ENCODE results near the gene RAPGEF2. TPM values are rescaled to one million over a fixed set of nuclear protein-coding genes. Genes with fewer than 3 reads are reported as not detected.
"Not testable (repeated sequence)": the region's sequence is repeated elsewhere in the genome, so short reads cannot be mapped to it uniquely, and the experiment has no call there.

RAPGEF2 gene
- total RNA-seq, 1 donor from 2014 or later, result 49.3 TPM

DNA sequence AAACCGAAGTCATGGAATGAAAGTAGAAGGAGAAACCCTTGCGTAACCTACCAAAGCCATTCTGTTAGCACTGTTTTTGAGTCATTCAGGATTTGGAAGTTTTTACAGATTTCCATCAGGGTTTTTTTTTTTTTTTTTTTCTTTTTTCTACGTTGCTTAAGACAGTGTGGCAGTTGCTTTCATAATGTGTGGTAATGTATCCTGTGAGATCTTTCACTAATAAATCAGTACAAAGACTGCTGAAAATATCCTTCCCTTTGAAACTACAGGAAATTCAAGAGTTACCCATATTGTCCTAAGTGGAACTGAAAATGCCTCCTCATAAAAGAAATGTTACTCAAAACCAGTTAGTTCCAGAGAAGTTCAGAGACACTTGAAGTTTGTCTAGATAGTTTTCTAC is 137.8 kb downstream of the RAPGEF2 start:
- DNase-seq, result no peak

DNA sequence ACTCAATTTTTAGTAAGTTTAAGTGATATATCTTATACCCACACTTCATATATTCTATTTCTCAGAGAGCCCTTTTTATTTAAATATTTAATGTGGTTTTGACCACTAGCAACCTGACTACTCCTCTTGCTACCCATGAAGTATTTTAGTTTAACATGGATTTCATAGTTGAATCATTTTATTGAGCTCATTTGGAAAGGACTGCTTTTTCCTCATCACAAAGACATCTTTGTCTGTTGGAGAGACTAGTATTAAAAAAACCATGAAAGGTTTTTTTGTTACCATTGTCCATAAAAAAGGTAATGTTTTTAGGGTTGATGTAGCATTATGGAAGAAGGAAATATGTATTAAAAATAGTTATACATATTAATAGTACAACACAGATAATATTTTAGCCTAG is 139.5 kb downstream of the RAPGEF2 start:
- no peak for DNase-seq

DNA sequence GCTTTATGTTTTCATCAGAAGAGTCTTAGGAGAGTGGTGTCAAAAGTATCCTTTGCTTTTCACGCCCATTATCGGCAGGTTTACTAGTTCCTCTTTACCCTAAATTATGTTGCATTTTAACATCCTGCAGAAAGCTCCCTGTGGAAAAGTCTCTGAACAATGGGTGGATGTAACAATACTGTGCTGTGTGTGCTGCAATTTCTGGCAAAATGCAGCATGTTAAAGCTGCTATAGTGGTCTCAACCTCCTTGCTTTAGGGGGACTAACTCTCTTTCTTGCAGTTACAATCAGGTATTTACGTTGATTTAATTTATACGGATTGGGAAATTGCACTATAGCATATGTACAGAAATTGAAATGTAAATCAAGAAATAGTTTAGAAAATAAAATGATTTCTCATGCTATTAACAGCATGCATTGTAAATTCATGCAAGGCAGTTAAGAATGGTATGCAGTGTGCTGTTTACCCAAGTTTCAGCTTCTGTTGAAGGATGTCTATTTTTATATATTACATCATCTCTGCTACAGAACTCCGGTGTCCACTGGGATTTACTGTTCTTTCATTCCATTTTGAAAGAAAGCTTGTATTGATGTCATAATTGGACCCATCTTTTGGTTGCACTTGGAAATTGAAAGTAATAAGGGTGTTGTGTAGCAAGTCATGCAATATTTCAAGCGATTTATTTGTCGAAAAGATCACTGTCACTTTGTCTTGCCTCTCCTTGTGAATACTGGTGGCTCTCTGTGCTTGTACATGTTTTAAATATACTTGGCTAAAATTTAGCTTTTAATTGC is 145.7 kb downstream of the RAPGEF2 start:
- DNase-seq, result peak; percentile 86

DNA sequence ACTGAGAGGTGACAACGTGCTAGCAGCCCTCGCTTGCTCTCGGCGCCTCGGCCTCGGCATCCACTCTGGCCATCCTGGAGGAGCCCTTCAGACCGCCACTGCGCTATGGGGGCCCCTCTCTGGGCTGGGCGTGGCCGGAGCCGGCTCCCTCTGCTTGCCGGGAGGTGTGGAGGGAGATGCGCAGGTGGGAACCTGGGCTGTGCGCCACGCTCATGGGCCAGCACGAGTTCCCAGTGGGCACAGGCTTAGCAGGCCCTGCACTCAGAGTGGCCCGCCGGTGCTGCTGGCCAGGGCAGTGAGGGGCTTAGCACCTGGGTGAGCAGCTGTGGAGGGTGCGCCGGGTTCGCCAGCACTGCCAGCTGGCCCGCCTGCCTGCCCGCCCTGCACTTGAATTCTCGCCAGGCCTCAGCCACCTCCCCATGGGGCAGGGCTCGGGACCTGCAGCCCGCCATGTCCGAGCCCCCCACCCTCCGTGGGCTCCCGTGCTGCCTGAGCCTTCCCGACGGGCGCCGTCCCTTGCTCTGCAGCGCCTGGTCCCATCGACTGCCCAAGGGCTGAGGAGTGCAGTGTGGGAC is 148.0 kb downstream of the RAPGEF2 start:
- no peak for DNase-seq

DNA sequence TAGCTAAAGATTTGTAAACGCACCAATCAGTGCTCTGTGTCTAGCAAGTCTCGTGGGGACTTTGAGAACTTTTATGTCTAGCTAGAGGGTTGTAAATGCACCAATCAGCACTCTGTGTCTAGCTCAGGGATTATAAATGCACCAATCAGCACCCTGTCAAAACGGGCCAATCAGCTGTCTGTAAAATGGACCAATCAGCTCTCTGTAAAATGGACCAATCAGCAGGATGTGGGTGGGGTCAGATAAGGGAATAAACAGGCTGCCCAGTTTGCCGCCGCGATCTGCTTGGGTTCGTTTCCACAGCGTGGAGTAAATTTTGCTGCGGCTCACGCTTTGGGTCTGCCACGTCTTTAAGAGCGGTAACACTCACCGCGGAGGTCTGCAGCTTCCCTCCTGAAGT is 148.7 kb downstream of the RAPGEF2 start:
- DNase-seq, result not testable (repeated sequence)

DNA sequence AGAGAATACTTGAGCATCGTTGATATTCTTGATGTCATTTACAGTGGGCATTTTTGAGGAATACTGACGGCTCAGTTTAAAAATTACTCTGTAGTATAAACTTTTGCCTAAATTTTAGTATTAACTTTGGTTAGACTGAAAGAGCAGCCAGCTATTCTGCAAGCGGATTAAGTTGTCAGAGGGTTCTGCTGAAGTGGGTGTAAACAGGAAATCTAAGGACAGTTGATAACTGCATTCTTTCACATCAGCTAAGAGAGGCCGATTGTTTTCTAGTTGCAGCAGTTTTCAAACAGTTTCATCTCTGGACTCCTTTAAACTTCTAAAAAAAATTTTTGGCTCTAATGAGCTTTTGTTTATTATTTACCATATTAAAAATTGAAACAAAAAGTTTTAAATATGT is 149.6 kb downstream of the RAPGEF2 start:
- peak; percentile 27 for DNase-seq

DNA sequence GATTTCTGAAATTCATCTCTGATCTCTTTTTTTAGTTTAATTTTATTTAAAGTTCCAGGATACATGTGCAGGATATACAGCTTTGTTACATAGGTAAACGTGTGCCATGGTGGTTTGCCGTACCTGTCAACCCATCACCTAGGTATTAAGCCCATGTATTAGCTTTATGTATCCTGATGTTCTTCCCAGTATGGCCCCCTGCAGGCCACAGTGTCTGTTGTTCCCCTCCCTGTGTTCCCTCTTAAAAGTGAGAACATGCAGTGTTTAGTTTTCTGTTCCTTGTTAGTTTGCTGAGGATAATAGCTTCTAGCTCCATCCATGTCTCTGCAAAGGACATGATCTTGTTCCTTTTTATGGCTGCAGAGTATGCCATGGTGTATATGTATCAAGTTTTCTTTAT is 153.2 kb downstream of the RAPGEF2 start:
- no peak for DNase-seq

DNA sequence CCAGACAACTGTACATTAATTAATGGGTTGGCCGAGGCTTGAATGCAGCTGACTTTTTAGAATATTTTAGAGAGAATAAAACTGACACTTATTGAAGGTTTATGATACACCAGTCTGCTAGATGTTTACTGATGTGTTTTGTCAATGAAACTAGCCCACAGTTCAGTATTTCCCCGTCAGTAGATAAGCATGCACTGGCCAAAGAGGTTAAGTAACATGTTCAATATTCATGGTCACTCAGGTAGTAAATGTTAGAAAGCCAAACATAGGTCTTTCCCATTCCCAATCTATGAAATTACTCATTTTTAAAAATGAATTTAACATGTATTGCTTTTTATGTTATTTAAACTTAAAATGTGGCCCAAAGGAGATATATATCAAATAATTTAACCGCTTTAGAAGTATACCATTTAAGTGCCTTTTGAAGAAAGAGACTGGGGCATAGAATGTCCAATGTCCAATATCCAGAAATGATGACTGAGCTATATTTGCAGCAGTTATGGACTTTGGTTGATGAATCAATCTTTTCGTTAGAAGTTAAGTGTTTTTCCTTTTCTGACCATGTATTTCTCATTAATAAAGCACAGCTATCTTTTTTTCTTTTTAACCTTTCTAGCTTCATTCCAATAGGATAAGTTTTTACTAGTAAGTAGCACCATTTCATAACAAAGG is 156.1 kb downstream of the RAPGEF2 start:
- no peak for DNase-seq

DNA sequence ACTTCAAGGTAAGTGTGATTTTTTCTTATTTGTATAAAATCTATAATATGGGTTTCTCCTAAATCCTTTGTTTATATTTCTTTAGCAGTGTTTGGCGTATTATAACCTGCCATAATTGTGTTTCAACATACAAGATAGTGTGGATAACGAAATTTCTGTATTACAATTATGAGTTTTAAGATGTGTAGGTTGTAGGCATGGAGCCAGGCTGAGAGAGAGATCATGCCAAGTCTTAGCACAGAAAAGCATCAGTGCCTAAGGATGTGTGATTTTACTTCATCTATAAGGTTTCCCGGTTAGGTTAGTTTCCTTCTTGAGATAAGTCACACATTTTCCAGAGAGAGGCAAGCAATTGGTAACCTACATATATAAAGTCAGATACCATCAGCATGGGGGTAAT is 161.2 kb downstream of the RAPGEF2 start:
- DNase-seq, result no peak

DNA sequence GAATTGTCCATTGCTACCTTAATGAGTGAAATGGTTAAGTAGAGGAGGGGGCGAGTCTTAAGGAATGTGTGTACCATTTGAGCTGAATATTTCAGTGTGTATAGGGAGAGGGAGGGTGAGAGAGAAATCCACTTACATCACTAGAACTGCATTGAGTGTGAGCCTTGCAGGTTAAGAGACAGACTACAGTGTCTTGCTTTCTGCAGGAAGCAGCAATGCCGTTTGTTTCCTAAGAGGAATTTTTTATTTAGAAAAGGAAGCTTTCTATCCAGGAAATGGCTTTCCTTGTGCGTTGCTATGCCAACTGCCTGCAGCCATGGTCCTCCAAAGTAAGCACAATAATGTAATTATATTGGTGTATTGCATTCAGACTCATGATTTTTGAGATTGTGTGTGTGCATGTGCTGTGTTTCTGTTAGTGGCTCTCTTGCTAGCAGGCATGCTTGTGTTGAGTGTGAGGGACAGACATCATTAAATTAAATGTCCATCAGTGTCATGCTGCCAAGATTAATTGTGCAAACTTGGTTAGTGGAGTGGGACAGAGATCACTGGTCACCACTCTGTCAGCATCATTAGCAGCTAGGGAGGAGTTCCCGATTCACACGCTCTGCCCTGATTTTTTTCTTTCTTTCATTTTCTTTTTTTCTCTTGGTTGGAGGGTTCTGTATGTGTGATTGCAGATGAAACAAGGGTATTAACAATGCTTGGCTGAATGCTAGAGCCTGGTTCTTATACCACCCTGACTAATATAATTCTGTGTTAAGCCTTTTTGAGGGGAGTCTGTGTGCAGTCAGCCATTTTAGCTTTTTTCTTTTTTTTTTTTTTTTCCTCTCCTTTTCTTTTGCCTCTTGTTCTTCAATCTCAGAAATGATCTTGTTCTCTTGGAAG is 164.3 kb downstream of the RAPGEF2 start:
- DNase-seq, result peak; percentile 68

DNA sequence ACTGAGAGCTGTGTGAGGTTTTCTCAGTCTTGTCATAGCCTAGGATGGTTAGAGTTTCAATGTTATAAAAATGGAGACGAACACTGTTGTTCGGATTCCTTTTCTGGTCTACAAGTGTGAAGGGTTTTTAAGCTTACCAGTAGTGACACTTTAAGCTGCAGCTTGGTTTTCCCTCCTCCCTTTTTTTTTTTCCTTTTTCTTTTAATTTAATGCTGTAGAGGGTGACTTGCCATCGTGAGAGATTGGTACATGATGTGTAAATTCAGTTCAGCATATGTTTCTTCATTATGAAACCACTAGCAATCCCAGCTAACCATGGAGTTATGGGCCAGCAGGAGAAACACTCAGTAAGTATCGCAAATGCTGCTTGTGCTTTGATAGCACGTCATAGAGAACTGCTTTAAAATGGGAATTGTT is 165.0 kb downstream of the RAPGEF2 start:
- no peak for DNase-seq

DNA sequence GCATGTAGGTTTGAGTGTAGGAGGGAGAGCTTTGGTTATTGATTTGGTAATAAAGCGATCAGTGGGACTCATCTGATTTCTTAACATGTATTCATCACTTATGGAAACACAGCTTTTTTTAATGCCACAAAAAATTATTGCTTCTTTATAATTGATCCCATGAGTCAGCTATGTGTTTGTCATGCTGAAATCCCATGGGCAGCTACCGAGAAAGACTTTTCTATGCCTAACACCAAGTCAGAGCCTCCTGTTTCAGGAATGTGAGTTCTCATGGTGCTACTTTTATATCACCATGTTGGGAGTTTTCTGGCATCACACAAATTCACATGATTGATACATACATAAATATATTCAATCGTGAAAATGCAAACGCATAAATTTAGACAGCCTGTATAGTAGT is 165.7 kb downstream of the RAPGEF2 start:
- DNase-seq, result no peak

DNA sequence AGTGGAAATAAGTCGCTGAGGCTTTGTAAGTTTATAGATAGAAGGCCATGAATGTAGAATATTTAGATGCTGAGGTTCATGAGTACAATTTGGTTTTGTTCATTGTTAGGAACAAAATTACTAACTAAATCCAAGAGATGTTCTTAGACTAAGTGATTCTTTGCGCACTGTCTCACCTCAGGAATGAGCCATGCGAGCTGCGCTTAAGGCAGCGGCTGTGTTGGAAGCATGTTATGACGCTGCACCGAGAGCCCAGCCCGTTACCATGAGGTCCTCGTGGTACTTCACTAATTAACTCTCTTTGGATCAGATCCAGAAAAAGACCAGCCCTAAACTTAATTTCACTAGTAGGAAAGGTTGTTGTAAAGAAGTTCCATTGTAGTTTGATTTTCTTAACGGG is 166.2 kb downstream of the RAPGEF2 start:
- no peak for DNase-seq

DNA sequence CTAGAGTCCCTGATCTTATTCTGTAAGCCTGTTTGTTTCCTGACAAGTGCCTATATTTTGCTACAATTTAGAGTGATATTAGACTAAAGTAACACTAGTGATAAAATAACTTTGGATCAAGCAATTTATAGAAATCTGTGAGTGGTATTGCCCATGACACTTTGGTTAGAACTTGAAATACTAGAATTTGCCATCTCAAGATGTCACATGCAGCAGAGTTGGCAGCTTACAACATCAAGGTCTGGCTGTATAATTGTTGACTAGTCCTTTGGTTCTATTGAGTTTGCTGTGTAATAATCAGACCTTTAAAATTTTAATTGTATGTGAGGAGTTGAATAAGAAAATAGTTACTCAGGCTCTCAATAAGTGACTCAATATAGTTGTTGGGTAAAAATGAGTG is 167.1 kb downstream of the RAPGEF2 start:
- no peak for DNase-seq

DNA sequence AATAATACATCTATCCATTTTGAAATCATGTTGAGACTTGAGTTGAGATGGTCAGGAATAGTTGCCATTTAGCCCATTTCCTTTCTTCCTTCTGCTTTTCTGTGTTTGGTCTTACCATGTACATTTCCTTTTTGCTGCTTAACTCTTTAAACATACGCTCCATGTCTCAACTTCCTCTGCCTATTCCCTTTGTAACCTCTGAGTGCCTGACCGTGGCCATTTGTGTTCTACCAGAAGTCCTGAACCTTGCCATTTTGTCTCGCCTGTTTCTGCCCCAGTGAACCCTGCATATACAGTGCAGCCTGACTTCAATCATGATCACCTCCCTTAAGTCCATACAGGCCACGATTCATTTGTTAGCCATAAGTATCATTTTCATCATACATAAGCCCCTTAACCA is 169.0 kb downstream of the RAPGEF2 start:
- DNase-seq, result no peak

DNA sequence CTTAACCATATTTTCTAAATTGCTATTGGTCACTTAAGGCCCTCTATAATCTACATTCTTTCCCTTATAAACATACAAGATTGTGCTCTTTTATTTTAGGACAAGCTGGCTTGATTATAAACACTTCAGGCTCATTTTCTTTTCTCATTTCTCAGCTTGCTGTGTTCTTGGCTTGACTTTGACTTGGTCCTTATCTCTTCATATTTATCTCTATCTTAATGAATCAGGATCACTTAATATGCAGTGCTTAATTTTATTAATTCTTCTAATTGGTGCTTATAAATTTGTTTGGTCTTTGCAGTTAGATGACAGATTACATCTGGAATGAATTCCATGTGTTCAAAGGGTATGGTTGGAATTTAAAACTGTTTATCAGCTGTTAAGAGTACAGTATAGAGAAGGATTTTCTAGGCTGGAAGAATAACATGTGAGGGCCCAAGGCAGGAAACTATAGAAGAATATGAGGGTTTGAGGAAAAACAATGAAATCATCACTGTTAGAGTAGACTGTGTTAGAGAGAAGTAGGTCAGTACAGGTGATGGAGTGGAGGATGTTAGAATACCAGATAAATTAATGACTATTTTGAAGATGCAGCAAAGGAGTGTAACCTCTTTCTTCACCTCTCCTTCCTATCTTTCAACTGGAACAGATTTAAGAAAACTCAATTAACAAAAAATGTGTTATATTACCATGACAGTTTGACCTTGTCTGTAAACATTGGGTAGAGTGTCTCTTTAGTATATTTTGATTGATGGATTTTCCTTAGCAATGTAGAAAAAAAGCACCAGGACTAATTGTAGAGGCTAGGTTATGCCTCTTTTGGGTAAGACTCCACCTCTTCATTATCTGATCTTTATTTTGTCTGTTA is 169.6 kb downstream of the RAPGEF2 start:
- DNase-seq, result no peak

DNA sequence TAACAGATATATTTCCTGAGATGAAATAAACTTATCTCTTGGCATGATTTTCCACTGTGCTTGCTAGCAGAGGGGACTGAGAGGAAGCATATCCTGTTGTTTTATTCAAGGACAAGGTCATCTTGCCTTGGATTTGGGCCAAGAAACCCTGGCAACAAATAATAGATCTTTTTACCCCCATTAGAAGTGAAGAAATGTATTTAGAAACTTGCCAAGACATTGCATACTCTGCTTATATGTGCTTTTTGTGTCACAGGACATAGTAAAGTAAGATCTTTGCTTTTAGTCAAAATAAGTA is 170.2 kb downstream of the RAPGEF2 start:
- DNase-seq, result peak; percentile 32

DNA sequence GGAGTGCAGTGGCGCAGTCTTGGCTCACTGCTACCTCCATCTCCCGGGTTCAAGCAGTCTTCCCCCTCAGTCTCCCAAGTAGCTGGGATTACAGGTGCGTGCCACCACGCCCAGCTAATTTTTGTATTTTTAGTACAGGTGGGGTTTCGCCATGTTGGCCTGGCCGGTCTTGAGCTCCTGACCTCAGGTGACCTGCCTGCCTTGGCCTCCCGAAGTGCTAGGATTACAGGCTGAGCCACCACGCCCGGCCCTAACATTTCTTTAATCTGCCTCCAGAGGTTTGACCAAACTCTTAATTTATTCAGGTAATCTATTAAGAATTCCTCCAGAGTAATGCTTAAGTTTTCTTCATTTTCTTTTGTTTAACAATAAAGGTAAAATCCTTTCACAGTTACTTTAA is 171.0 kb downstream of the RAPGEF2 start:
- no peak for DNase-seq

DNA sequence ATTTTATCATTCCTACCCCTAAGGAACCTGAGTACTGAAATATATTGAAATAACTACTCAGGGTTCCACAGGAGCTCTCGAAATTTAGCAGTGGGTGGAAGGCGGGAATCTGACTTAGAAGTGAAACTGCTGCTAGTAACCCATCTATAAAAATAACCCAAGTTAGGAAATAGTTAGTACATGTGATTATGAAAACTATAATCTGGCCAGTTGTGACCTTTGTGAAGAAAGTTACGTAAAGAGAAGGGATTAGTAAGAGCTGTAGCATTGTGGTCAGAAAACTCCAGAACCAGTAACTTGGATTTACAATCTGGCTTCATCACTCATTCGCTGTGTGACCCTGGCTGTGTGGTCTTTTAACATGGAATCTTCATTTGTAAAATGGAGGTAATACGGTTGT is 175.5 kb downstream of the RAPGEF2 start:
- DNase-seq, result no peak

DNA sequence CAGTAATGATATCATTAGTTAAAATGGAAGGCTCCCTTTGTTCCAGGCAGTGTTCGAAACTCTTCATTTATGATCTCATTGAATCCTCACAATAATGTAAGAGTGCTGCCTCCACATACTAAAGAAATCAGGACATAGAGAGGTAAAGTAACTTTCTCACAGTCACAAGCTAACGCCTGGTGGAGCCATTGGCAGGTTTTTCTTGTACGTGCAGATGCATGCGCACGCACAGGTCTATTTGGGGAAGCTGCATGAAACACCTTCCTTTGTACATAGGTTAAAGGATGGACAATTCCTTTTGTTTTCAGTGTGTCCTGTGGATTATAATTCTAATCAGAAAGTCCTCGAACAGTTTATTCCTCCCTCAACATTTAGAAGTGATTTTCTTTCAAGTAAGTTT is 176.2 kb downstream of the RAPGEF2 start:
- DNase-seq, result no peak

DNA sequence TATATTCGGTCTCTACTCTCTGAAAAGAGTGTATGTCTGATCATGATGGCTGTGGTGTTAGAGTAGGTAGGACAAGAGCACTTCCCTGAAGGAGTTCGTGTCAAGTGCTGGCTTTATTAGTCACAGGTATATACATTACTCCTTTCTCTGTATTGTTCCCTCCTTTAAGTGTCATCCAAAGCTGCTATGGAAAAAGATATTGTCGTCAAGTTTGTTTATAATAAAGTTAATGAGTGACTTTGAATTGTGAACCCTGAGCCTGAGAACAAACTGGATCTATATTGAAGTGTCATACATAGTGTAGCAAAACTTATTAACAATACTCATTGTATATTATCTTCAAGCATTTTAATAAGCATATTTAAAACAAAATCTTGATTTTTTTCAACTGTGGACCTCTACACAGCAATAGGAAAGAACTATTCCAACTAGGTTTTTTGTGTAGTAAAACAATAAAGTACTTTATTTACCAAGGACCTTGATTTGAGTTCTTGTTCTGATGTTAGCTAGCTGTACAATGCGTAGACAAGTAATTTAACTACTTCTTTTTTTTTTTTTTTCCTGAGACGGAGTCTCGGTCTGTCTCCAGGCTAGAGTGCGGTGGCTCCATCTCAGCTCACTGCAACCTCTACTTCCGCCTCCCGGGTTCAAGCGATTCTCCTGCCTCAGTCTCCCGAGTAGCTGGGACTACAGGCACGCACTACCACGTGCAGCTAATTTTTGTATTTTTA is 177.7 kb downstream of the RAPGEF2 start:
- DNase-seq, result no peak
